PC-3 (cell line): Measurements from ENCODE around the gene ARID3C. TPM values are rescaled to one million over a fixed set of nuclear protein-coding genes. Genes with fewer than 3 reads are reported as not detected.

ENCODE experiments used
- ATAC-seq: fragments of 200-7000 bp; cut with Tn5 transposase; 2 replicates; pipeline ENCODE4 v1.9.1; 2020; ENCODE audit warnings: mild to moderate bottlenecking, moderate library complexity
- BruUV-seq: library from RNA; stranded (reverse); fragments of 400-500 nt; replicated peaks from 2 replicates; lab custom pipeline; 2021; lab: Mats Ljungman, UMichigan
- CTCF ChIA-PET: fragments of 300-600 bp; sonication (Branson Sonifier 250); formaldehyde crosslinking; loops from one replicate; lab custom pipeline; 2022; ENCODE audit warnings: antibody characterized with exemption; lab: Charles Lee
- POLR2A ChIA-PET: fragments of 300-600 bp; sonication (Branson Sonifier 250); formaldehyde crosslinking; loops from one replicate; lab custom pipeline; 2022; ENCODE audit warnings: antibody characterized with exemption; ENCODE audit not compliant: unreplicated experiment; lab: Charles Lee
- DNase-seq: peaks from one replicate; pipeline ENCODE4 v3.0.0-alpha.2; 2015
- H2AFZ ChIP-seq: fragments of 300-600 bp; sonication (generic); 2 replicates; pipeline ENCODE4 v1.6.0; 2016; ENCODE audit warnings: antibody characterized with exemption, low read length
- H3F3A ChIP-seq: fragments of 300-600 bp; sonication (generic); one replicate; pipeline ENCODE4 v1.6.0; 2017; ENCODE audit warnings: antibody characterized with exemption, low read length, control low read depth, mild to moderate bottlenecking; ENCODE audit not compliant: unreplicated experiment
- H3K27ac ChIP-seq: fragments of 300-600 bp; sonication (generic); 2 replicates; pipeline ENCODE4 v1.5.1; 2016; ENCODE audit warnings: mild to moderate bottlenecking, low read length
- H3K27me3 ChIP-seq: fragments of 300-600 bp; sonication (generic); 2 replicates; pipeline ENCODE4 v1.6.1; 2016; ENCODE audit warnings: low read length, mixed read lengths
- H3K36me3 ChIP-seq: fragments of 300-600 bp; sonication (generic); 2 replicates; pipeline ENCODE4 v1.6.1; 2016; ENCODE audit warnings: low read depth, mixed run types, low read length, mixed read lengths
- H3K4me1 ChIP-seq: fragments of 300-600 bp; sonication (generic); 2 replicates; pipeline ENCODE4 v1.5.1; 2016; ENCODE audit warnings: low read length; ENCODE audit not compliant: insufficient read depth
- H3K4me2 ChIP-seq: fragments of 300-600 bp; sonication (generic); 2 replicates; pipeline ENCODE4 v1.6.0; 2016; ENCODE audit warnings: low read length
- H3K4me3 ChIP-seq: fragments of 300-600 bp; sonication (generic); 2 replicates; pipeline ENCODE4 v1.5.1; 2016; ENCODE audit warnings: mild to moderate bottlenecking, low read length, mixed read lengths
- H3K79me2 ChIP-seq: fragments of 300-600 bp; sonication (generic); 2 replicates; pipeline ENCODE4 v1.6.1; 2017; ENCODE audit warnings: low read length, mixed read lengths
- H3K9ac ChIP-seq: fragments of 300-600 bp; sonication (generic); 2 replicates; pipeline ENCODE4 v1.6.0; 2016; ENCODE audit warnings: mild to moderate bottlenecking, low read length
- H3K9me2 ChIP-seq: fragments of 300-600 bp; sonication (generic); replicated peaks from 2 replicates; pipeline ENCODE4 v1.6.1; 2016; ENCODE audit warnings: mixed run types, low read length, mixed read lengths
- H3K9me3 ChIP-seq: fragments of 300-600 bp; sonication (generic); 2 replicates; pipeline ENCODE4 v1.6.1; 2016; ENCODE audit warnings: low read length, mixed read lengths
- H4K20me1 ChIP-seq: fragments of 300-600 bp; sonication (generic); 2 replicates; pipeline ENCODE4 v1.6.1; 2016; ENCODE audit warnings: low read length, mixed read lengths
- EZH2 ChIP-seq: fragments of 300-600 bp; sonication (generic); IDR thresholded peaks from one replicate; pipeline ENCODE4 v1.6.1; 2017; ENCODE audit warnings: antibody characterized with exemption, mild to moderate bottlenecking, low read length; ENCODE audit not compliant: unreplicated experiment
- EZH2phosphoT487 ChIP-seq: fragments of 300-600 bp; sonication (generic); IDR thresholded peaks from 2 replicates; pipeline ENCODE4 v1.6.1; 2018; ENCODE audit warnings: mild to moderate bottlenecking, antibody characterized with exemption, low read length, borderline replicate concordance
- intact Hi-C: fragments of 100-400 bp; cut with micrococcal nuclease; formaldehyde crosslinking; loops from 2 replicates; pipeline ENCODE4 v1.9.0; 2023
- total RNA-seq: library from RNA; depleted of rRNA; stranded (reverse); fragments of >200 nt; gene quantifications from 2 replicates; pipeline ENCODE4 v1.2.3, GENCODE V29; 2014
- TF ChIP-seq, protein P1 (sequence below): fragments of 300-600 bp; sonication (generic); conservative IDR thresholded peaks from 2 replicates; pipeline ENCODE4 v1.5.1; 2017; ENCODE audit warnings: antibody characterized with exemption, low read depth, mild to moderate bottlenecking, low read length

ARID3C gene
- total RNA-seq, 1 experiment from 2014 or later = not detected

DNA sequence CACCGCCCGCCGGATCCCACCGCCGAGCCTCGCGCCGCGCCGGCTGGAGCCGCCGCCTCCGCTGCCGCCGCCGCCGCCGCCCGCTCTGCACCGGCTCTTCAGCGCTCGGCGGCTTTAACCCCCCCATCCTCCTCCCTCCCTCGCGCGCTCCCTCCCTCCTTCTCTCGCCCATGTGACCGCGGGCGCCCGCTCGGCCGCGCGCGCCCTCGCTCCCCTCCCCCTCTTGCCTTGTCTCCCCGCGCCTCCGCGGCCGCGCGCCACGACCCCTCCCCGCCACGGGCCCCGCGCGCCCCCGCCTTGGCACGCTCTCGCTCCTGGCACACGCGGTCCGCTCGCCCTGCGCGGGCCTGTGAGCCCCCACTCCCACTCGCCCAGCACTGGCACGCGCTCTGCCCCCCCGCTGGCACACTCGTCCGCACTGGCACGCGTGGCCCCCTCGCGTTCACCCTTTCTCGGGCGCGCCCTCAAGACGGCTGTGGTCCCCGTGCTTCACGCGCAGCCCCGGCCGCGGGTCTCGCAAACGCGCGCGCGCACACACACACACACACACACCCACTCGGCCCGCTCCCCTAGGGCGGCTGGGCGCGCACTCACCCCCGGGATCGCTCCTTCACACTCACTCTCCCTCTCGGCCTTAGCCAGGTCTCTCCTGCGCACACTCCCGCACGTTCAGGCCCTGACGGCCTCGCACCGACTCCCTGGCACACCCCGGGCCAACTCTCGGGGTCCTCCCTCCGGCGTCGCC, 39.1 kb downstream of the ARID3C start, which contains the start of gene CNTFR:
Gene CNTFR (minus strand): TSS at position 89 of the 745 bp plus-strand sequence. CDS start 20,743 bp downstream, outside the sequence.
- no peaks in the 10 kb centered on the region for H3K36me3 ChIP-seq
- H4K20me1 ChIP-seq = no peaks in the 10 kb centered on the region
- BruUV-seq = no TSS peak
- no peaks in the 10 kb centered on the region for H3K4me1 ChIP-seq
- H3K79me2 ChIP-seq = no peaks in the 10 kb centered on the region
- ATAC-seq (no peak), DNase-seq (no peak)
- no peak within 1 kb of the TSS for H3K4me2 ChIP-seq
- TF ChIP-seq, protein P1, sequence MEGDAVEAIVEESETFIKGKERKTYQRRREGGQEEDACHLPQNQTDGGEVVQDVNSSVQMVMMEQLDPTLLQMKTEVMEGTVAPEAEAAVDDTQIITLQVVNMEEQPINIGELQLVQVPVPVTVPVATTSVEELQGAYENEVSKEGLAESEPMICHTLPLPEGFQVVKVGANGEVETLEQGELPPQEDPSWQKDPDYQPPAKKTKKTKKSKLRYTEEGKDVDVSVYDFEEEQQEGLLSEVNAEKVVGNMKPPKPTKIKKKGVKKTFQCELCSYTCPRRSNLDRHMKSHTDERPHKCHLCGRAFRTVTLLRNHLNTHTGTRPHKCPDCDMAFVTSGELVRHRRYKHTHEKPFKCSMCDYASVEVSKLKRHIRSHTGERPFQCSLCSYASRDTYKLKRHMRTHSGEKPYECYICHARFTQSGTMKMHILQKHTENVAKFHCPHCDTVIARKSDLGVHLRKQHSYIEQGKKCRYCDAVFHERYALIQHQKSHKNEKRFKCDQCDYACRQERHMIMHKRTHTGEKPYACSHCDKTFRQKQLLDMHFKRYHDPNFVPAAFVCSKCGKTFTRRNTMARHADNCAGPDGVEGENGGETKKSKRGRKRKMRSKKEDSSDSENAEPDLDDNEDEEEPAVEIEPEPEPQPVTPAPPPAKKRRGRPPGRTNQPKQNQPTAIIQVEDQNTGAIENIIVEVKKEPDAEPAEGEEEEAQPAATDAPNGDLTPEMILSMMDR = no peak
- TF ChIP-seq EZH2 (no peak), EZH2phosphoT487 (no peak)
- no peak within 1 kb of the TSS for H3K27ac ChIP-seq
- H3K27me3 ChIP-seq = peaks cover 55% of the 10 kb centered on the region
- ChIA-PET POLR2A (no interaction called here), CTCF (no interaction called here)
- no peak within 1 kb of the TSS for H3K4me3 ChIP-seq
- H3K9me2 ChIP-seq = no peaks in the 10 kb centered on the region
- no peak within 1 kb of the TSS for H2AFZ ChIP-seq
- H3K9me3 ChIP-seq = no peaks in the 10 kb centered on the region
- H3K9ac ChIP-seq = no peak within 1 kb of the TSS
- H3F3A ChIP-seq = no peaks in the 10 kb centered on the region
- intact Hi-C loops = loop anchor here (2.0 to 5.0 kb wide), 3 partner anchors 88 to 185 kb away; no protein-coding TSS in a partner anchor

GRCh38 chr9:34588671-34589635, 39.9 kb downstream of the ARID3C start:
- TF ChIP-seq EZH2phosphoT487 (no peak), EZH2 (no peak)
- intact Hi-C loops = no loop called here
- Histone ChIP-seq H3K27me3 (peaks cover 55% of the 10 kb centered on the region), H3K27ac (no peak overlapping the region), H3K4me1 (no peaks in the 10 kb centered on the region), H3K36me3 (no peaks in the 10 kb centered on the region), H4K20me1 (no peaks in the 10 kb centered on the region), H2AFZ (no peak overlapping the region), H3K9ac (no peak overlapping the region), H3F3A (no peaks in the 10 kb centered on the region), H3K9me2 (no peaks in the 10 kb centered on the region), H3K9me3 (no peaks in the 10 kb centered on the region), H3K79me2 (no peaks in the 10 kb centered on the region), H3K4me2 (no peak overlapping the region), H3K4me3 (no peak overlapping the region)
- ATAC-seq (no peak), DNase-seq (no peak)
- CTCF ChIA-PET = no interaction called here
- BruUV-seq = no TSS peak
- POLR2A ChIA-PET = no interaction called here

- Histone ChIP-seq H2AFZ (no peak overlapping the region), H3K9me2 (no peaks in the 10 kb centered on the region), H3K27ac (no peak overlapping the region), H3K4me1 (no peaks in the 10 kb centered on the region), H3K9ac (no peak overlapping the region), H3K79me2 (no peaks in the 10 kb centered on the region), H3K27me3 (peaks cover 45% of the 10 kb centered on the region), H3K36me3 (no peaks in the 10 kb centered on the region), H4K20me1 (no peaks in the 10 kb centered on the region), H3K9me3 (no peaks in the 10 kb centered on the region), H3K4me2 (no peak overlapping the region), H3F3A (no peaks in the 10 kb centered on the region), H3K4me3 (no peak overlapping the region)
- ChIA-PET POLR2A (no interaction called here), CTCF (interaction anchor here (1.1 kb wide), 1 partner anchor 184 kb away, joined by 4 read pairs; no protein-coding TSS in a partner anchor)
- TF ChIP-seq EZH2phosphoT487 = no peak
- no TSS peak for BruUV-seq
- no peak for DNase-seq
- ATAC-seq = no peak
- intact Hi-C loops = no loop called here
These were observed 41.6 kb downstream of the ARID3C start for GRCh38 chr9:34587271-34587670.
